ENCODE results near the gene DEFB108B.
"Not testable (repeated sequence)": the region's sequence is repeated elsewhere in the genome, so short reads cannot be mapped to it uniquely, and the experiment has no call there.

Gene DEFB108B

GRCh38 chr11:71821539-71821938 is 11.5 kb upstream of the DEFB108B start:
- DNase-seq = not testable (repeated sequence)

- not testable (repeated sequence) for DNase-seq
These were observed 3.8 kb upstream of the DEFB108B start for GRCh38 chr11:71829247-71829646.

GRCh38 chr11:71829686-71830085 is 3.3 kb upstream of the DEFB108B start:
- not testable (repeated sequence) for DNase-seq

- DNase-seq = not testable (repeated sequence)
These were observed 9.7 kb downstream of the DEFB108B start for GRCh38 chr11:71842720-71843119.

- not testable (repeated sequence) for DNase-seq
These were observed 10.4 kb downstream of the DEFB108B start for GRCh38 chr11:71843355-71843754.

GRCh38 chr11:71843858-71844257 is 10.9 kb downstream of the DEFB108B start:
- no peak for DNase-seq

DNA sequence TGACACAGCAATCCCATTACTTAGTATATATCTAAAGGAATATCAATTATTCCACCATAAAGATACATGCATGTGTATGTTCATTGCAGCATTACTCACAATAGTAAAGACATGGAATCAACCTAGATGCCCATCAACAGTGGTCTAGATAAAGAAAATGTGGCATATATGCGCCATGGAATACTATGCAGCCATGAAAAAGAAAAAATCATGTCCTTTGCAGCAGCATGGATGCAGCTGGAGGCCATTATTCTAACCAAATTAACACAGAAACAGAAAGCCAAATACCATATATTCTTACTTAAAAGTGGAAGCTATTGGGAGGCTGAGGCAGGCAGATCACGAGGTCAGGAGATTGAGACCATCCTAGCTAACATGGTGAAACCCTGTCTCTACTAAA is 20.9 kb downstream of the DEFB108B start:
- DNase-seq = not testable (repeated sequence)

- DNase-seq = not testable (repeated sequence)
These were observed 22.9 kb downstream of the DEFB108B start for GRCh38 chr11:71855880-71856279.

DNA sequence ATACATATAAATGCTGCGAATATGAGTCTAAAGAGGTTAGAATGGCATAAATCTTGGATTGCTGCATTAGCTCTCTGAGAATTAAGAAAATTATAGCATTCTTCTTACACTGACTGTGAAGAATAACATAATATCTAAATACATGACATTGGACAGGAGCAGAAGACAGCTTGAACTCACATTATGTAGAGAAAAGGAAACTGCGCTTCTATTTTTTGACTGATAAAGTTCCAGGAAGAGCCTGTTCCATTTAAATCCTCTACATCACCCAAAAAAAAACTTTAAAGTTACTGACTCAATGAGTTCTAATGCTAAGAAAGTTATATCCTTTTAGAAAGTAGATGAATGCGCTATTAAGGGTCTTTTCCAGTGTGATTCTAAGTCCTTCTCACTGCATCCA is 27.8 kb downstream of the DEFB108B start:
- DNase-seq = peak; percentile 46

DNA sequence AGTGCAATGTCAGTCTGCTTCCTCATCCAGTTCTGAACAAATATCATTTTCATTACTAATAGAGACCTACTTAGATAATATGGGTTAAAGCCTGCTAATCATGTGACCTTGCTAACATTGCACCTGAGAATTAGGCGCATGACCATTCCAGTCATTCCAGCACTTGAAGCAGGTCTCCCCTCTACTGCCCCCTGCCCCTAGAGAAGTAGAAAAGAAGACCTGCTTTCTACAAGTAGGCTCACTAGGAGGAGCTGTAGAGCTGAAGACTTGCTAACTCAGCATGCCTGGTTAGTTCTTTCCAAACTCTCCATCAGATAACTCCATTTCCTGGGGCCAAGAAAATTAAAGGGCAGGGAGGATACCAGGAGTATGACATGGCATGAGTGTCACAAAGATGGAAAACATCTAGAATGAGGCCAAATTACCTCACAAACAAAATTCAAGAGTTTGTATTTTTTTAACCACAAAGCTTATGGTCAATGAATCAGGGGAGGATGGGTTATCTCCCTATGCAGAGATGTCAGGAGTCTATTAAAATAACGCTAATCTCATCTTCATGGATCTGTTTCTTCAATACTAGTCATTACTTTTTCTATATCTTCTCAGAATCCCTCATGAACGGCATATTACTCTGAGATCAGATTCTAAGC is 31.1 kb downstream of the DEFB108B start:
- peak; percentile 98 for DNase-seq

DNA sequence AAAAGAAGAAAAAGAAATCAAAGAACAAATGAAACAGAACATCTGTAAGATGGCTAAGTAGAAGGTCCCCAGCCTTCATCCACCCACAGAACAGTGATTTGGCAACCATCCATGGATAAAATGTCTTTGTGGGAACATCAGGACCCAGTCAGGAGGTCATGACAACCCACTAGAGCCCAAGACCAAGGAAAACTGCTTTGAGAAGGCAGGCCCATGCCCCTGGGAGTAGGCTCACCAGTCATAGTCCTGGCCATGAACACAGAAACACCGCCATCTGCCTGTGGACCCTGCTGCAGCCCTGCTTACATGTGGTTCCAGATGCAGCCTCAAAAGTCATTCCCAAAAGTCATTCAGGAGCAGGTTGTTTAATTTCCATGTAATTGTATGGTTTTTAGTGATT is 34.2 kb downstream of the DEFB108B start:
- peak; percentile 40 for DNase-seq

GRCh38 chr11:71869931-71870330 is 36.9 kb downstream of the DEFB108B start:
- not testable (repeated sequence) for DNase-seq

DNA sequence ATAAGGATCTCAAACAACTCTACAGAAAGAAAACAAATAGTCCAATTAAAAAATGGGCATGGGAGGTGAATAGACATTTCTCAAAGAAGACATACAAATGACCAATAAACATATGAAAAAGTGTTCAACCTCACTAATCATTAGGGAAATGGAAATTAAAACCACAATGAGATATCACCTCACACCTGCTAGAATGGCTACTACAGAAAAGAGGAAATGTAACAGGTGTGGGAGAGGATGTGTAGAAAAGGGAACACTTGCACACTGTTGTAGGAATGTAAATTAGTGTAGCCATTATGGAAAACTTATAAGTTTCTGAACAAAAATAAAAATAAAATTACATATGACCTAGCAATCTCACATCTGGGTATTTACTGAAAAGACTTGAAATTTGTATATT is 37.7 kb downstream of the DEFB108B start:
- DNase-seq = not testable (repeated sequence)

GRCh38 chr11:71876262-71876661 is 43.3 kb downstream of the DEFB108B start:
- DNase-seq = not testable (repeated sequence)

GRCh38 chr11:71878059-71878458 is 45.1 kb downstream of the DEFB108B start, which contains the start of gene DEFB131B:
Gene DEFB131B (plus strand): TSS chr11:71878453. CDS start chr11:71878453, 0 bp downstream.
- DNase-seq = not testable (repeated sequence)

GRCh38 chr11:71885806-71886205 is 52.8 kb downstream of the DEFB108B start:
- DNase-seq = not testable (repeated sequence)

Measured in OCI-M1 (cell line).